Measurements from ENCODE around the gene MRPL23. TPM values are rescaled to one million over a fixed set of nuclear protein-coding genes. Genes with fewer than 3 reads are reported as not detected.

The MRPL23 gene
- total RNA-seq, 4 donors from 2014 or later, result 128 to 231 (median 155) TPM

DNA sequence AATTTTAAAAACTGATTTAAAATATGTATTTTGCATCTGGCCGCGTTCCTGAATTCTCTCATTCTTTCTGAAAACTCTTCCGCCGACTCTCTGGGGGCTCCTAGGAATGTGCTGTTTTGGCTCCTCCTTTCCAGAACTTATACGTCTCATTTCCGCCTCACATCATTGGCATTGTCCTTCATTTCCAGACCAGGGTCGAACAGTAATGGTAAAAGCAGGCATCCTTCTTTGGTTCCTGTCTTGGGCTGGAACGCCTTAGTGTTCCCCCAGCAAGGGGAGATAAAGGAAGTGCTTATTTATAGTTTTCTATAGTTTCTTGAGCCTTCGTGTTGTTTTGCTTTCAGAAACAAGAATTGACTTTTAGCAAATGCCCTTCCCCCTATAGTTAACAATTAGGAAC lies 38.5 kb upstream of the MRPL23 start:
- TF ChIP-seq POLR2A (IDR thresholded peaks at IDR 0.05), result no peak
- TF ChIP-seq, protein P1, sequence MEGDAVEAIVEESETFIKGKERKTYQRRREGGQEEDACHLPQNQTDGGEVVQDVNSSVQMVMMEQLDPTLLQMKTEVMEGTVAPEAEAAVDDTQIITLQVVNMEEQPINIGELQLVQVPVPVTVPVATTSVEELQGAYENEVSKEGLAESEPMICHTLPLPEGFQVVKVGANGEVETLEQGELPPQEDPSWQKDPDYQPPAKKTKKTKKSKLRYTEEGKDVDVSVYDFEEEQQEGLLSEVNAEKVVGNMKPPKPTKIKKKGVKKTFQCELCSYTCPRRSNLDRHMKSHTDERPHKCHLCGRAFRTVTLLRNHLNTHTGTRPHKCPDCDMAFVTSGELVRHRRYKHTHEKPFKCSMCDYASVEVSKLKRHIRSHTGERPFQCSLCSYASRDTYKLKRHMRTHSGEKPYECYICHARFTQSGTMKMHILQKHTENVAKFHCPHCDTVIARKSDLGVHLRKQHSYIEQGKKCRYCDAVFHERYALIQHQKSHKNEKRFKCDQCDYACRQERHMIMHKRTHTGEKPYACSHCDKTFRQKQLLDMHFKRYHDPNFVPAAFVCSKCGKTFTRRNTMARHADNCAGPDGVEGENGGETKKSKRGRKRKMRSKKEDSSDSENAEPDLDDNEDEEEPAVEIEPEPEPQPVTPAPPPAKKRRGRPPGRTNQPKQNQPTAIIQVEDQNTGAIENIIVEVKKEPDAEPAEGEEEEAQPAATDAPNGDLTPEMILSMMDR (IDR thresholded peaks at IDR 0.05), result no peak
- no peaks in the 10 kb centered on the region for H3K36me3 ChIP-seq
- peaks cover 0 to 16% (median 0%) of the 10 kb centered on the region in 4 donors for H3K27me3 ChIP-seq
- no peak for DNase-seq
- intact Hi-C loops (cut with DNase I), result no loop called here
- H3K9me3 ChIP-seq, result no peaks in the 10 kb centered on the region
- peak overlapping the region in 3 of 4 donors; percentile 38 to 52 (median 42) for H3K27ac ChIP-seq
- 46 to 49% methylated on average over 9 of the region's 9 CpGs for WGBS, 2 donors
- peaks cover 0 to 15% (median 0%) of the 10 kb centered on the region in 3 donors for H3K4me1 ChIP-seq
- H3K4me3 ChIP-seq, result no peak overlapping the region

DNA sequence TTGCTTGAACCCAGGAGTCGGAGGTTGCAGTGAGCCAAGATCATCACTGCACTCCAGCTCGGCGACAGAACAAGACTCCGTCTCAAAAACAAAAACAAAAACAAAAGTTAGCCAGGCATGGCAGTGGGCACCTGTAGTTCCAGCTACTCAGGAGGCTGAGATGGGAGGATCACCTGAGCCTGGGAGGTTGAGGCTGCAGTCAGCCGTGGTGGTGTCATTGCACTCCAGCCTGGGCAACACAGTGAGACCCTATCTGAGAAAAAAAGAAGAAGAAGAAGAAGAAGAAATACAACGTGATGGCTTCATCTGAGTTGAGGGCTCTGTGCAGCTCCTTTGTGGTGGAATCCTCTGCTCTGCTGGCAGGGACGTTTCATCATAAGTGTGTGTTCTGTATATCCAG lies 37.6 kb upstream of the MRPL23 start:
- intact Hi-C loops (cut with DNase I), result no loop called here
- no peak for DNase-seq
- TF ChIP-seq, protein P1 (IDR thresholded peaks at IDR 0.05), result no peak
- TF ChIP-seq POLR2A (IDR thresholded peaks at IDR 0.05), result no peak
- H3K27me3 ChIP-seq, result peaks cover 0 to 16% (median 0%) of the 10 kb centered on the region in 4 donors
- H3K27ac ChIP-seq, result no peak overlapping the region
- H3K9me3 ChIP-seq, result no peaks in the 10 kb centered on the region
- no peaks in the 10 kb centered on the region for H3K36me3 ChIP-seq
- peaks cover 0 to 15% (median 0%) of the 10 kb centered on the region in 3 donors for H3K4me1 ChIP-seq
- WGBS, 2 donors, result 83 to 88% methylated on average over 7 of the region's 7 CpGs
- H3K4me3 ChIP-seq, result no peak overlapping the region

DNA sequence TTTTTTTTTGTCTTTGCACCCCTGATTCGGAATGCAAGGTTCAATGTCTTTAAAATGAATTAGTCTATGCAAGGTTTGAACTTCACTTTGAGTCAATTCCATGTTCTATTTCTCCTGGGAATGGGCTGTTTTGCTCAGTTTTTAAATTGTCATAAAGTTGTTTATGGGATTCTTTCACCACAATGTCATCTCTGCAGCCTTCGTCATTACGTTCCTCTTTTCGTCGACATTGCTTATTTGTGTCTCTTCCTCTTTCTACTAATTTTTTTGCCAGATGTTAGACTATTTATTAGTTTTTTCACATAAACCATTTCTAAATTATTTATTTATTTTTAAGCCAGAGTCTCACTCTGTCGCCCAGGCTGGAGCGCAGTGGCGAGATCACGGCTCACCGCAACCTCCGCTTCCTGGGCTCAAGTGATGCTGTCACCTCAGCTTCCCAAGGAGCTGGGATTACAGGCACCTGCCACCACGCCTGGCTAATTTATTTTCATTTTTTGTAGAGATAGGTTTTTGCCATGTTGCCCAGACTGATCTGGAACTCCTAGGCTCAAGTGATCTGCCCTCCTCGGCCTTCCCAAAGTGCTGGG lies 34.7 kb upstream of the MRPL23 start:
- DNase-seq, result no peak
- WGBS, 2 donors, result 82 to 84% methylated on average over 13 of the region's 13 CpGs
- Histone ChIP-seq H3K9me3 (no peaks in the 10 kb centered on the region), H3K36me3 (no peaks in the 10 kb centered on the region), H3K4me3 (no peak overlapping the region), H3K27ac (no peak overlapping the region), H3K4me1 (peaks cover 0 to 19% (median 6%) of the 10 kb centered on the region in 3 donors), H3K27me3 (peaks cover 0 to 10% (median 0%) of the 10 kb centered on the region in 4 donors)
- no peak for TF ChIP-seq POLR2A (IDR thresholded peaks at IDR 0.05)
- TF ChIP-seq, protein P1 (IDR thresholded peaks at IDR 0.05), result no peak
- intact Hi-C loops (cut with DNase I), result no loop called here

DNA sequence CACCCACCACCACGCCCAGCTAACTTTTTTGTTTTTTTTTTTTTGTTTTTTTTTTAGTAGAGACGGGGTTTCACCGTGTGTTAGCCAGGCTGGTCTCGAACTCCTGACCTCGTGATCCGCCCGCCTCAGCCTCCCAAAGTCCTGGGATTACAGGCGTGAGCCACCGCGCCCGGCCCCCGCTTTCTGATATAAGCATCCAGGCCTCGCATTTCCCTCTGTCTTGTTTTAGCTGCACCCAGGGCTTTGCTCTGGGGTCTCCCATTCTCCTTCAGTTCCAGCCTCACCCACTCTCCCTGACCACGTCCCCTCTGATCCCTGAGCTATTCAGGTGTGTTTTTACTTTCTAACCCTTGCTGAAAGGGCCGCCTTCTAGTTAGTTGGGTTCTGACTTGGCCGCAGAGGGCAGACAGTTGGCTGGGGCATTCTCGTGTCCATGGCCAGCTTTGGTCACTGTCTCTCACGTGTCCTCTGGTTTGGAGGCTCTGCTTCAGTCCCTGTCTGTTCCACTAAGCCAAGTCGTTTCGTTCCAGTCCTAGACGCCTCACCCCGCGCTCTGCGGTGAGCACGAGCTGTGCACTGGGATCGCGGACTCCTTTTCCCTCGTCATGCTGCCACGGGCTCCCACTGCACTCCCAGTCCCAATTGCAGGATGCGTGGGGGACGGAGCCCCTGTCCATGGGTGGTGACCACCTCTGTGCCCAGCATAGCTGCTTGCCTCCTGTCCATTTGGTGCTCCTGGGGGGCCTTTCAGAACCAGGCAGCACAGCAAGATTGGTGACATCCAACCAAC lies 33.7 kb upstream of the MRPL23 start:
- H3K9me3 ChIP-seq, result no peaks in the 10 kb centered on the region

More for the DNA sequence above, 33.7 kb upstream of the MRPL23 start:
- 88 to 89% methylated on average over 28 to 31 of the region's 31 CpGs for WGBS, 2 donors
- intact Hi-C loops (cut with DNase I), result no loop called here
- Histone ChIP-seq H3K27me3 (peaks cover 0 to 10% (median 0%) of the 10 kb centered on the region in 4 donors), H3K4me3 (no peak overlapping the region), H3K36me3 (no peaks in the 10 kb centered on the region), H3K27ac (no peak overlapping the region), H3K4me1 (peaks cover 0 to 22% (median 12%) of the 10 kb centered on the region in 3 donors)
- TF ChIP-seq POLR2A (IDR thresholded peaks at IDR 0.05), result no peak
- TF ChIP-seq, protein P1 (IDR thresholded peaks at IDR 0.05), result no peak
- DNase-seq, result no peak
